ENCODE results near the gene MYO7A. TPM values are rescaled to one million over a fixed set of nuclear protein-coding genes. Genes with fewer than 3 reads are reported as not detected.

MYO7A gene
- total RNA-seq, 2 donors from 2014 or later, result 3.1 to 102 TPM

DNA sequence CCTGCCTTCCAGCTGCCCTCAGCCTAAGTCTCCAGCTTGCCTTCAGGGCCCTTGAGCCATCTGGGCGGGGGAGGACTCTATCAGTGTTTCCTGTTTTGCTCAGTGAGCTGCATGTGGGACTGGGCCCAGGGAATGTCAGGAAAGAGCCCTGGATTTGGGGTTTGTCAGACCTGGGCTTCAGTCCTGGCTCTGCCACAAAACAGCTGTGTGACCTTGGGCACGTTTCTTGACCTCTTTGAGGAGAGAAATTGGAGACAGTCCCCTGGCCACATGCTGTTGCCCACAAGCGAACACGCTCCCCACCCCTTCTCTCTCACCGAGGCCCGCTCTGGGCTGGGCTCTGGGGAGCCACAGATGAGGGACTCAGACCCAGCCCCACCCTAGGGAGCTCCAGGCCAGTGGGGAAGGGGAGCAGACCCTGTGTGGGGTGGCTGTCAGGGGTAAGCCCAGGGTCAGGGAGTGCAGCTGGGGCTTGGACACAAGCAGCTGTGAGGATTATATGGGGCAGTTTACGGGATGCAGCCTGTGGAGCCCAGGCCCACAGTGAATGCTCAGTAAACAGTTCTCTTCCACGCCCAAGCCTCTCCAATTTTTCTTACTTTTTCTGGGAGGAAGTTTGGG is 12.3 kb downstream of the MYO7A start:
- H3K4me3 ChIP-seq, result no peak overlapping the region
- 88% methylated on average over 8 of the region's 8 CpGs for WGBS
- H3K27ac ChIP-seq, result no peak overlapping the region
- TF ChIP-seq CTCF (IDR thresholded peaks at IDR 0.05), result no peak
- no peak for TF ChIP-seq POLR2AphosphoS5 (IDR thresholded peaks at IDR 0.05)
- TF ChIP-seq POLR2A (IDR thresholded peaks at IDR 0.05), result no peak
- intact Hi-C loops (cut with DNase I), result no loop called here
- H3K36me3 ChIP-seq, result no peaks in the 10 kb centered on the region
- no peaks in the 10 kb centered on the region for H3K9me3 ChIP-seq
- no peaks in the 10 kb centered on the region for H3K4me1 ChIP-seq (replicated peaks)
- H3K27me3 ChIP-seq (replicated peaks; ENCODE audit: insufficient read depth), result peaks cover 4% of the 10 kb centered on the region
- DNase-seq (ENCODE audit: low spot score), result no peak

DNA sequence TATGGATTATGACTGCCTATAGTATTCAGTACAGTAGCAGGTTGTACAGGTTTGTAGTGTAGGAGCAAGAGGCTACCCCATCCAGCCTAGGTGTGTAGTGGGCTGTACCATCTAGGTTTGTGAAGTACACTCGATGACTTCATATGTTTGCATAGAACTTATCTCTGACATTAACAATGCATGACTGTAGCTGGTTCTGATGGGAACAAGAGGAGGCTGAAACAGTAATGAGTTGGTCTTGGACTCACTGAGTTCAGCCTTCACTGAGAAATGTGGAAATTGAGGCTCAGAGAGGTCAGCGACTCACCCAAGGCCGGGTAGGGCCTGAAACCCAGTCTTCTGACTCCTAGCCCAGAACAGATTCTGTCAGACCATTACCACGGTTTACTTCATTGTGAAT is 13.0 kb downstream of the MYO7A start:
- DNase-seq (ENCODE audit: low spot score), result no peak
- WGBS, result 77% methylated on average over 4 of the region's 4 CpGs
- Histone ChIP-seq H3K27ac (no peak overlapping the region), H3K9me3 (no peaks in the 10 kb centered on the region), H3K4me1 (replicated peaks) (no peaks in the 10 kb centered on the region), H3K4me3 (no peak overlapping the region), H3K27me3 (replicated peaks; ENCODE audit: insufficient read depth) (peaks cover 4% of the 10 kb centered on the region), H3K36me3 (no peaks in the 10 kb centered on the region)
- no peak for TF ChIP-seq POLR2AphosphoS5 (IDR thresholded peaks at IDR 0.05)
- TF ChIP-seq POLR2A (IDR thresholded peaks at IDR 0.05), result no peak
- no peak for TF ChIP-seq CTCF (IDR thresholded peaks at IDR 0.05)
- intact Hi-C loops (cut with DNase I), result no loop called here

GRCh38 chr11:77141475-77141874 is 13.4 kb downstream of the MYO7A start:
- no peak for TF ChIP-seq POLR2A (IDR thresholded peaks at IDR 0.05)
- TF ChIP-seq CTCF (IDR thresholded peaks at IDR 0.05), result no peak
- no peak for TF ChIP-seq POLR2AphosphoS5 (IDR thresholded peaks at IDR 0.05)
- intact Hi-C loops (cut with DNase I), result no loop called here
- WGBS, result 96% methylated on average over 4 of the region's 4 CpGs
- H3K4me1 ChIP-seq (replicated peaks), result no peaks in the 10 kb centered on the region
- H3K27me3 ChIP-seq (replicated peaks; ENCODE audit: insufficient read depth), result peaks cover 4% of the 10 kb centered on the region
- no peak for DNase-seq (ENCODE audit: low spot score)
- H3K27ac ChIP-seq, result no peak overlapping the region
- no peaks in the 10 kb centered on the region for H3K9me3 ChIP-seq
- H3K36me3 ChIP-seq, result no peaks in the 10 kb centered on the region
- H3K4me3 ChIP-seq, result no peak overlapping the region

- 94% methylated on average over 11 of the region's 11 CpGs for WGBS
These were observed 14.3 kb downstream of the MYO7A start for GRCh38 chr11:77142091-77142975.

More at GRCh38 chr11:77142091-77142975, 14.3 kb downstream of the MYO7A start:
- peaks cover 4% of the 10 kb centered on the region for H3K27me3 ChIP-seq (replicated peaks; ENCODE audit: insufficient read depth)
- DNase-seq (ENCODE audit: low spot score), result no peak
- no peaks in the 10 kb centered on the region for H3K9me3 ChIP-seq
- TF ChIP-seq POLR2A (IDR thresholded peaks at IDR 0.05), result no peak
- TF ChIP-seq POLR2AphosphoS5 (IDR thresholded peaks at IDR 0.05), result no peak
- no peak for TF ChIP-seq CTCF (IDR thresholded peaks at IDR 0.05)
- H3K4me3 ChIP-seq, result no peak overlapping the region
- H3K36me3 ChIP-seq, result no peaks in the 10 kb centered on the region
- intact Hi-C loops (cut with DNase I), result no loop called here
- H3K27ac ChIP-seq, result no peak overlapping the region
- no peaks in the 10 kb centered on the region for H3K4me1 ChIP-seq (replicated peaks)
